NOMO-1 treated with DMSO at 0.1 percent for 48 hours (cell line): ENCODE measurements around the gene MRPL24.
A peak's percentile ranks its signal among the peaks of the same experiment; 100 is the strongest.
"Not testable (repeated sequence)": the region's sequence is repeated elsewhere in the genome, so short reads cannot be mapped to it uniquely, and the experiment has no call there.

Experiments
- DNase-seq: peaks from one replicate; lab custom pipeline; 2025; ENCODE audit not compliant: unreplicated experiment; lab: John Stamatoyannopoulos, UW

Gene MRPL24

DNA sequence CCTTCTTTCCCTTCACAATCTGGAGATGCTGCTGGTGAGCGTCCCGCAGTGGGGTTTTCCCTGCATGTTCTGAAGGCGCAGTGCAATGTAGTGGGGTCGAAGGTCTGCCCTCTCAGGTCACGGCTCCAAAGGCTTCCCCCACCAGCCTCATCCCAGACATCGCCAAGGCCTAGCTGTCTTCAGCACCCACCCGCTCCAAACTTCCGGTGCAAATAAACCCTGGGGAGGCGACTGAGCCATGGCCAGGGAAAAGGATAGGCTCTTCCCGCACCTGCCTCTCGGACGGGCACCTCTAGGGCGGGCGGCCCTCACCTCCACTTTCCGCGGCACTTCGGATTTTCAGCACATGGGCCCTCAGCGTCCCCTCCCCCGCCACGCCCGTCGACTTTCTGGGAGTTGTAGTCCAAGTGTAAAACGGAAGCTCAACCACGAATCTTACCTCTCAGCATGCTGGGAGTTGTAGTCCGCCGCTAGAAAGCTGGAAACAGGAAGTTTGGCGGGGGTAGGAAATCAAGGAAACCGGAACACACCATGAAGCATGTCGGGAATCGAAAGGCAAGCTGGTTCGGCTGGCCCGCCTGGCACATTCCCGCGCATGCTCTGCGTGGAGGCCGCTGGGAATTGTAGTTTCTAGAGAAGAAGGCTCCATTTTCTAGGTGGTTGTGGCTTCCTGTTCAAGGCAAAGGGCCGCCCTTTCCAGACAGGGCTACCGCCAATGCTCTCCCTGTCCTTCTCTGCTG is at the start of gene MRPL24:
MRPL24 (minus strand) TSS at position 348 of the 740 bp plus-strand sequence. CDS start 2,384 bp downstream, outside the sequence.
- DNase-seq = peak; percentile 100

DNA sequence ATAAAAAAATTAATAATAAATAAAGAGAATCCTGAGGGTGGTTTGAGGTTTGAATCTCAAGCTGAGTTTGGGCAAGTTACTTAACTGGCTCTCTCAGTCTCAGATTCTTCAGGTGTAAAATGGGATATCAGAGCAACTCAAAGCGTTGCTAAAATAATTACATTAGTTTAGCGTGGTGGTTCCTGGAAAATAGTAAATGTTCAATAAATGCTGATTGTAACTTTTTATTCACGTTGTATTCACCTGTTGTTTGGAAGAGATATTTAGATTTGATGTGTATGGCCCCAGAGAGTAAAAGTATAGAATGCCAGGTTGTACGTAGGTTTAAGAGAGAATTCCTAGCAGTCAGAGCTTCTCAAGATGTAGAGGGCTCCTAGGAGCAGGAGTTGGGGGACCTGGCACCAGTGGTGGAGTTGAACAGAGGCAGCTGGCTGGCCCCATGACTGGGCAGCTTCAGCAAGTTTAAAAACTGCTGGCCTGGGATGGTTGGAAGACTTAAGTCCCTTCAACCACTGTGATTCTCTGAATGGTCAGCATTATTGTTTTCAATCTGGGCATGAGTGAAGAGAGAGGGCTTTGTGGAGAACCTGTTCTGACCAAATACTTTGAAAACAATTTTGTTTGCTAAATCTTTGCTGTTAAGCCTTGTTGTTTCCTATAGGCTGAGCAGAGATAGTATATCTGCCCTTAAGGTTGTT is 48.9 kb upstream of the MRPL24 start:
- no peak for DNase-seq

DNA sequence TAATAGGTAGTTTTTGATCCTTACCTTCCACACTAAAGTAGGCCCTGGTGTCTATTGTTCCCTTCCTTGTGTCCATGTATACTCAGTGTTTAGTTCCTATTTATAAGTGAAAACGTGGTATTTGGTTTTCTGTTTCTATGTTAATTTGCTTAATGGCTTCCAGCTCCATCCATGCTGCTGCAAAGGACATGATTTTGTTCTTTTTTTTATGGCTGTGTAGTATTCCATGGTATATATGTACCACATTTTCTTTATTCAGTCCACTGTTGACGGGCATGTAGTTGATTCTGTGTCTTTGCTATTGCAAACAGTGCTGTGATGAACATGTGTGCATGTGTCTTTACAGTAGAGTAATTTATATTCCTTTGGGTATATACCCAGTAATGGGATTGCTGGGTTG is 47.2 kb upstream of the MRPL24 start:
- no peak for DNase-seq

DNA sequence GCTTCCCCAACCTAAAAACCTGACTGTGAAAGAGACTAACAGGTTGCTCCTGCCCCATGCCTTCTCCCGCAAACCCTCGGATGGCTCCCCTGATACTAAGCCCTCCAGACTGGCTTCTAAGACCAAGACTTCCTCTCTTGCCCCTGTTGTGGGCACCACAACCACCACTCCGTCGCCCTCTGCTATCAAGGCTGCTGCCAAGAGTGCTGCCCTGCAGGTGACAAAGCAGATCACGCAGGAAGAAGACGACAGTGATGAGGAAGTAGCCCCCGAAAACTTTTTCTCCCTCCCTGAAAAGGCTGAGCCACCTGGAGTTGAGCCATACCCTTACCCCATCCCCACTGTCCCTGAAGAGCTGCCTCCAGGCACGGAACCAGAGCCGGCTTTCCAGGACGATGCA is 45.8 kb upstream of the MRPL24 start:
- no peak for DNase-seq

DNA sequence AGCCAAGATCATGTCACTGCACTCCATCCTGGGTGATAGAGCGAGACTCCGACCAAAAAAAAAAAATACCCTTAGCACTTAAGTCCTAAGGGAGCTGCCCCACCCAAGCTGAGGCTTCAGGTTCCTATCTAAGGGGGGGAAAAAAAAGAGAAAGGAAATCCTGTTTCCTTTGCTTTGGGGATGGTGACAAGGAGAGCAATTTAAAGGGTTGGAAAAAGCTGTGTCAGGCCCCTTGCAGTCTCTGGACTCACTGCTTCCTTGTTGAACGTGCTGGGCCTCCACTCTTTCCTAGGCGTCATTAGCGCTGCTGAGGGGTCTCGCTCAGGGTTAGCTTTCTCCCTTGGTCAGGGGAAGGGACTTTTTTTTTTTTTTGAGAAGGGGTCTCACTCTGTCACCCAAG is 44.6 kb upstream of the MRPL24 start:
- no peak for DNase-seq

DNA sequence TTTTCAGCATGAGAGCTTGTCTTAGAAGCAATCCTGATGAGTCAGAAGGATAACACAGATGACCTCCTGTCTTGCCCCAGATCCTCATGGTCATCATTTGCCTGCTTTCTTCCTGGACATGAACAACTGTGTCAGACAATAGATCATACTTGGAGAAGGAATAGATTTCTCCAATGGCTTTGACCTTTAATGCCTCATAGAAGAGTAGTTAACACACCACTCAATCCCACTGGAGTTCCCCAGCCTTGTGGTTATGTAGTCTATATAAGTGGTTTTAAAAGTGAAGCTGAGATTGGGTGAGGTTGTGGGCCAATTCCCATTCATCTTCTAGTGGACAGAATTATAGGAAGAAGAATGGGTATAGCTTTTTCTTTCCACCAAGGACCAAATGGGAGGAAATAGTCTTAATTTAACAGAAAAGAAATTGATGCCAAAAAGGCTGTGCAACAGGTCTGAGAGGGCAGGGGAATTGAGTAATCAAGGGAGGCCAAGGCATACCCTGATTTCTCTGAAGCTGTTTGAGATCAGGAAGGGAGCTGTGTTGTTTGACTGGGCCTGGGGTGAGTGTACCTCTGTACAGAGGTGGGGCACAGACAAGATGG is 40.8 kb upstream of the MRPL24 start:
- DNase-seq = no peak

DNA sequence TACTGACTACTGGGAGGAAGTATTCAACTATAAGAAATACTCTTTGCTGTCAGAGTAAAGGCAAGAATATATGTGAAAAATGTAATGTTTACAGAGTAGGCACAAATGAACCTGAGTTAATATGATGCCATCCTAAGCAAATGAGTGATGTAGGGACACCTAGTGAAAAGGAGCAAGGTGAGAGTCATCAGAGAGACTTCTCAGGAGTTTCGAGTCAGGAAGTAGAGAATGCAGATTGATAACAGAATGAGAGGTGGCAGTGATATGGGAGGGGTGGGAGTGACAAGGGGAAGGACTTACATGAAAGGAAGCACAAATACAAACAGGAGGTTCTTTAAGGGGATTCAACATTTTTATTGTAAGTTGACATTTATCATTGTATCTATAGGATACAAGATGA is 36.7 kb upstream of the MRPL24 start:
- no peak for DNase-seq

DNA sequence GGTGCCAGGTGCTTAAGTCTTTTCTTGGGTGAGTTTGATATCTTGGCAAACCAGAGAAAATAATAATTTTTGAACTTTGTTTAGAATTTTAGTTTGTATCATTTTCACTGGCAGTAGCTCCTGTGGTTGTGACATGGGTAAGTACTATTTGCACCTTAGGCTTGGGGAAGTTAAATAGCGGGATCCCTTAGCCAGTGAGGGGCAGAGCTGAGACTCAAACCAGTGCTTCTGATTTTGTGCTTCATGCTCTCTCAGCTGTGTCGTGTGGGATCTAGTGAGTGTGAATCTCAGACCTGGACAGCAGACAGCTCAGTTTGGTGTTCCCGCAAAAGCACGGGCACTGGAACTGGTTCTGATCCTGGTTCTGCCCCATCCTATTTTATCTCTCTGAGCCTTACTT is 36.1 kb upstream of the MRPL24 start:
- DNase-seq = no peak

DNA sequence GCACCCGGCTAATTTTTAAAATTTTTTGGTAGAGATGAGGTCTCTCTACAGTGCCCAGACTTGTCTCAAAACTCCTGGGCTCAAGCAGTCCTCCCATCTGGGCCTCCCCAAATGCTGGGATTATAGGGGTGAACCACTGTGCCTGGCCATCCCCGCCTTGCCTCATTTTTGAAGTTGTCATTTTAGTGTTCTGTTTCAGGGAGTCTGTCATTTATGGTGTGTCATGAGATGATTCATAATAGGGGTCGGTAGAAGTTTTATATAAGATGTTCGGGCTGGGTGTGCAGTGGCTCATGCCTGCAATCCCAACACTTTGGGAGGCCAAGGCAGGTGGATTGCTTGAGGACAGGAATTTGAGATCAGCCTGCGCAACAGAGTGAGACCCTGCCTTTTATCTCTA is 34.9 kb upstream of the MRPL24 start:
- no peak for DNase-seq

DNA sequence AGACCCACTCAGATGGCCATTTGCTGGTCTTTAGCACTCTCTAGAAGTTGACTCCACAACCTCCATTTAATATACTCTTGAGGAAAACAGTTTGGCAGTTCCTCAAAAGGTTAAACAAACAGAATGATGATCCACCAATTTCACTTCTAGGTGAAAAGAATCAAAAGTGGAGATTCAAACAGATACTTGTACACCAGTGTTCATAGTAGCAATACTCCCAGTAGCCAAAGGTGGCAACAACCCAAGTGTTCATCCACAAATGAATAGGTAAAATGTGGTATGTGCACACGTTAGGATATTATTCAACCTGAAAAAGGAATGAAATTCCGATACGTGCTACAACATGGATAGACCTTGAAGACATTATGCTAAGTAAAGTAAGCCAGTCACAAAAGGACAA is 32.7 kb upstream of the MRPL24 start:
- no peak for DNase-seq

DNA sequence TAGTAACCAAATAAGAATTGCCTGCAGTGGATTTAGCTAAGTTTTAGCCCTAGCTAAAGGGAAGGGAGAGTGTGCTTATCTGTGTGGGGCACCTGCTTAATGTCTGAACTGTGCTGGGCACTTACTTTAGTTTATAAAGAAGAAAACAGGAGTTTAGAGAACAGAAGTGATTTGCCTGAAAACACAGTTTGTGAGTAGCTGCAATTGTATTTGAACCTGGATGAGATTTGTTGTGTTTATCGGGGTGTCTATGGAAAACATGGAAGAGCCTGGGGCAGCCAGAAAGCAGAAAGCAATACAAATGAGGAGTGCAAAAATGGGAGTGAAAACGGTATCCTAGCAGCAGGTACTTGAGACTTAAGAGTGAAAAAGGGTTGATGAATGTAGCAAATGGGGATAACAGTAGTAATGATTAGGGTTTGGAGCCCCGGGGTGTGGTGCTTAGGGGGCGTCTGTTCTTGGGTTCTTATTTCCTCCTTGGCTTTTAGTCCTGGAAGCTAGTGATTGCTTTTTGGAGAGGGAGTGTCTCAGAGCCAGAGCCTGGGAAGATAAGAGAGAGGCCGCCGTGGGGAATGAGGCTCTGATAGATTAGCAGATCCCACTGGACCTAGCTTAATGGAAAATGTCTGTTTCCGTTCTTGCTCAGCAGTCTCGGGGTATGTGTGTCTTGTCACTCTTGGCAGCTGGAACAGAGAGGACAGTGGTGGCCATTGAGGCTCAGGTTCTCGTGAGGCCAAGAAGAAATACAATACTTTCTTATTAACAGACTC is 32.0 kb upstream of the MRPL24 start:
- no peak for DNase-seq

DNA sequence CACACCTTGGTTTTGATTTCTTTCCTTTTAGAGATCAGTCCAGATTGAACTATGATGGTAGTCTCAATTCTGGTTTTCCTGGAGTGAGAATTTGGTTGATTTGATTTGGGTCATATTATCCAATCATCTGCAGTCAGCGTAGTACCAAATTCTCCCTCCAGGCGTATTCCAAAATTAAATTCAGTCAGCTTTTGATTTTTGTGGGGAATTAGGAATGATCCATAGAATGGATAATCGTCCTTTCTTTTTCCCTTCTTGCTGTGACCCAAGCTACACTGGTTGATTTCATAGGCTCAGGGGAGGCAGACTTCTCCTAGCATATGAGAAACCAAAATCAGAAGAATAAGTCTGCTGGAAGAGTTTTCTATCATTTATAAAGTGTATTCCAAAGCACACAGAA is 31.3 kb upstream of the MRPL24 start:
- no peak for DNase-seq

DNA sequence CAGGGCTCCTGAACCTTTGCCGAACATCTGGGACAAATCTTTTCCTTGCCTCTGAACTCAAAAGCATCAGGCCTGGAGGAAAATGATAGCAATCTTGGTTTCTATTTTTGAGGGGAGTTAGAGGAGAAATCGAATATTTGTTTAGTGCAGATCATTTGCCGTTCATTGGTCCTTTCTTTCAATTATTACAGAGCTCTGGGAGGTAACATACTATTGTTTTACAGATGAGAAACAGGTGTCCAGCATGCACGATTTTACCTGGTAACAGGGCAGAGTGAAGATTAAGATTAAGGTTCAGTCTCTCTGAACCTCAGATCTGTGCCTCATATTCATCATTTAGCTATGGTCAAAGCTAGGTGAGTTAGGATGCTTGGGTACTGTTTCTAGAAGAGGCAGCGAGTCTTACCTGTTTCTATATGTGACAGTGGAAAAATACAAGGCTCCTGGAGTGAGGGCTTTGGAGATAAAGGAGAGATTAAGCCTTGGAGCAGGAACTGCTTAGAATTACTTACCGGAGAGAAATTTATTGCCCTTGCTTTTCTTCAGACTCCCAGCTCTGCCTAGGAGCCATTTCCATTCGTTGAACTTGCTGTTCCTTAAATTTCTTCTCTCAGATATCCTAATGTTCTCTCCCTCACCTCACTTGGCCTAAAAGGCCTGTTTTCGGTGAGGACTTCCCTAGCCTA is 27.9 kb upstream of the MRPL24 start:
- no peak for DNase-seq

DNA sequence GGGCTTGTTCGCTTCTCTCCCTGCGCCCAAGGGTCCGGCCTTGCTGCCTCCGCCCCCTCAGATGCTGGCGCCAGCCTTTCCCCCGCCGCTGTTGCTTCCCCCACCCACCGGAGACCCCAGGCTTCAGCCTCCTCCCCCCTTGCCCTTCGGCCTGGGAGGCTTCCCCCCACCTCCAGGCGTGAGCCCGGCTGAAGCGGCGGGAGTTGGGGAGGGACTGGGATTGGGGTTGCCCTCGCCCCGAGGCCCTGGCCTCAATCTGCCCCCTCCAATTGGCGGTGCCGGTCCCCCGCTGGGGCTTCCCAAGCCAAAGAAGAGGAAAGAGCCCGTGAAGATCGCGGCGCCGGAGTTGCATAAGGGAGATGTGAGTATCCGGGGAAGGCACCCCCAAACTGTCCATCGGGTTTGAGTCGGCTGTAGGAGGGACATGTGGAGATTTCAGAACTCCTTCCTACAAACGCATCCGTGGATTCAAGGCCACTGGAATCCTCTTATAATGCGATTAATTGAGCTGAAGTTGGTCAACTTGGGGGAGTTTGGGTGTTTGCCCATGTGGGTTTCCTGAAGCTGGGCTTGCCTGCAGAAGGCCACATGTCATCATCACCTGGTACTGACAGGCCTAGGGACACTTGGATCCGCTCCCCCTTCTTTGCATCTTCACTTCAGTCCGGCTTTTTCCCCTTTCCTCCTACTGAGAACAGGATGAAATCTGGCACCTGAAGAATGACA is 27.2 kb upstream of the MRPL24 start:
- no peak for DNase-seq

DNA sequence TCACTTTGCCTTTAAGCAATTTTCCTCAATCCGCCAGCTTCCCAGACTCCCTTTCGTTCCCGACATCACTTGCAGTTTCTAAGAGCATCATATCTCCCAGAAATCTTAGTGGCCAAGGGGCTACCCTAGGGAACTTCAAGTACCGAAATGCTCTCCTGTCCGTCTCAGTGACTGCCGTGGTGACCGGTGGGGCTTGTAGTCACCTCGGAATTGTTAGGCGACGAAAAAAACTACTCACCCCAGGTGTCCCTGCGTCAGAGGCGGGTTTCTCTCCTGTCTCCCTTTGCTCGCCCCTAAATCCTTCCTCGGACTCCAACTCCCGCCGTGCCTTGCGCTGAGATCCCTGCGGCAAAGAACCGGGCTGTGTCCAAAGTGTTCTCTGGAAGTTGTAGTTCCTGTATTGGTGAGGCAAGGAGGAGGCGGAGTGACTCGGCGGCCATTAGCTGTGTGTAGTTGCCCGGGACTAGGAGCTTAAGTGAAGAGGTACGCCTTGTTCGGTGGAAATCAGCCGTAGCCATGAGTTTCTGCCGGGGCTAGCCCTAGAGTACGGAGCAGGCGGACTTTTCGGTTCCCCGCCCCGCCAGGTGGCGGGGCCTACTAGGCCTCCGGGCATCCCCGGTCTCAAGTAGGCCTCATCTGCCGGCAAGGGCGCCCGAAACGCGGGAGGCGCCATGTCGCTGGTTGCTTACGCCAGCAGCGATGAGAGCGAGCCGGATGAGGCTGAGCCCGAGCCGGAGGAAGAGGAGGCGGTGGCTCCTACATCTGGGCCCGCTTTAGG is 26.4 kb upstream of the MRPL24 start, which contains the start of gene PRCC:
PRCC (plus strand) TSS at position 435 of the 778 bp plus-strand sequence; CDS start at position 672, 237 bp downstream.
- DNase-seq = peak; percentile 100

DNA sequence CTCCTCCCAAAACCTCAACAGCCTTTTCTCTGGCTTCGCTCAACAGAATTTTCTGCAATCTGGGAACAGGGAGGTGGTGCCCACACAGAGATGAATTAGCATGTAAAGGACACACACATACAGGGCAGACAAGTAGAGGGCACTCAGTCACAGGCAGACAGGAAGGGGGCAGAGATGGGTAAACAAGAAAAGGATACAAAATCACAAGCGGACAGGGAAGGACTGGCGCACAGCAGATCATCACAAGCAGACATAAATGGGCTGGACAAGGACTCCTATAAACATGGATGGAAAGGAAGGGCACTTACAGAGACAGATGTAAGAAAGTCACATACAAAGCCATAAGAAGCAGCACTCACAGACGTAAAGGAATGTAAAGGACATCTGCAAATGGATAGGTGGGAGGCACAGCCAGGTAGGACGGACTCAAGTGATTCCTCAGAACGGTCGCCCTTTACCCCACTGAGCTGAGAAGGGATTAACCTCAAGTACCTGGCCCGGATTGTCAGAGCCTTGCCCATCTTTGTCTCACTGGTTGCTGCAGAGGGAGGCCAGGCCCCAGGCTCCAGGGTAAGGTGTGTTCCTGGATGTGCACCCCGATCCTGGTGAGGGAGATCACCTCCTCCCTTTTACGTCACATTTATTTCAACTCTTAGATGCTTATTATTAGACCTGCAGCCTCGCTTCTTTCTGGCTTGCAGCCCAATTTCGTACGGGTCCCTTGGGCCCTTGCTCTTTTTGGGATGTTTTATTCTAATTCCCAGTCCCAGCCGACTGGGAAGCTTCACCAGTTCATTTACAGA is 25.6 kb upstream of the MRPL24 start:
- no peak for DNase-seq

DNA sequence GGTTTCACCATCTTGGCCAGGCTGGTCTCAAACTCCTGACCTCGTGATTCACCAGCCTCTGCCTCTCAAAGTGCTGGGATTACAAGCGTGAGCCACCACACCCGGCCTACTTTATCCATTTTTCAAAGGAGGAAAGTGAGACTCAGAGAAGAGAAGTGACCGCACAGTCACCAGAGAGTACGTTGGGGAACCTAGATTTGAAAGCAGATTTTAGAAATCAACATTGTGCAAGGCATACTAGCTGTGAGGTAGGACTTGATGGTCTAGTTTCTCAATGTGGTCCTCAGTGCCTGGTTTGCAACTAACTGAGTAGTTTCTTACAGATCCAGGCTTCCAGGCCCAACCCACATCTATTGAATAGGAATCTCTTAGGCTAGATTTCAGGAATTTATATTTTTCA is 24.8 kb upstream of the MRPL24 start:
- peak; percentile 66 for DNase-seq

DNA sequence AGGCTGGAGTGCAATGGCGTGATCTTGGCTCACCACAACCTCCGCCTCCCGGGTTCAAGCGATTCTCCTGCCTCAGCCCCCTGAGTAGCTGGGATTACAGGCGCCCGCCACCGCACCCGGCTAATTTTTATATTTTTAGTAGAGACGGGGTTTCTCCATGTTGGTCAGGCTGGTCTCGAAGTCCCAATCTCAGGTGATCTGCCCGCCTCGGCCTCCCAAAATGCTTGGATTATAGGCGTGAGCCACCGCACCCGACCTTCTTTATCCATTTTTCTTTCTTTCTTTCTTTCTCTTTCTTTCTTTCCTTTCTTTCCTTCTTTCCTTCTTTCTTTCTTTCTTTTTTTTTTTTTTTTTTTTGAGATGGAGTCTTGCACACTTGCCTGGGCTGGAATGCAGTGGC is 24.2 kb upstream of the MRPL24 start:
- not testable (repeated sequence) for DNase-seq

DNA sequence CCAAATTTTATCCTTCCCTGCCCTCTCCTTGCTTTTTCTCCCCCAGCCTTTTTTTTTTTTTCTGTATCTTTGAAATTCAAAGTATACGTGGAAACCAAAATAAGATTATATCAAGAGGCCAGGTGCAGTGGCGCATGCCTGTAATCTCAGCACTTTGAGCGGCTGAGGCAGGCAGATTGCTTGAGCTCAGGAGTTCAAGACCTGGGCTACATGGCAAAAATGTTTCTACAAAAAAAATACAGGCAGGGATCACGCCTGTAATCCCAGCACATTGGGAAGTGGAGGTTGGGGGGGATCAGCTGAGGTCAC is 19.9 kb upstream of the MRPL24 start:
- no peak for DNase-seq
